Dermis lymphatic vessel endothelial cell (primary cell): ENCODE results near the gene SYNJ2BP. TPM values are rescaled to one million over a fixed set of nuclear protein-coding genes. Genes with fewer than 3 reads are reported as not detected.

Experiments used
- total RNA-seq: library from RNA; depleted of rRNA; stranded (reverse); fragments of >200 nt; gene quantifications from 2 replicates; pipeline ENCODE4 v1.2.1, GENCODE V29; 2014

SYNJ2BP gene
- total RNA-seq = 23.3 and 24.8 TPM in 2 replicates

GRCh38 chr14:70416725-70417349 lies at the start of gene SYNJ2BP:
Gene SYNJ2BP (minus strand): TSS chr14:70417090. CDS start chr14:70416963, 127 bp downstream.

GRCh38 chr14:70451874-70452273 lies 35.0 kb upstream of the SYNJ2BP start, which contains the start of gene ADAM21:
Gene ADAM21 (plus strand): TSS chr14:70452174. CDS start chr14:70457500, 5,326 bp downstream.

Other genes starting within 250 kb of the SYNJ2BP start
- 0.17 and 0.33 TPM in 2 replicates for gene SLC8A3, start 228.1 kb downstream of the SYNJ2BP start, total RNA-seq
- 46.0 and 48.5 TPM in 2 replicates for gene COX16, start 57.4 kb downstream of the SYNJ2BP start, total RNA-seq
- under 0.01 and 0.17 TPM in 2 replicates for gene ADAM21, start 35.1 kb upstream of the SYNJ2BP start, total RNA-seq
- 0.22 and 0.52 TPM in 2 replicates for gene ADAM20, start 117.9 kb upstream of the SYNJ2BP start, total RNA-seq
- gene MED6, start 183.6 kb upstream of the SYNJ2BP start, total RNA-seq = 19.1 and 29.3 TPM in 2 replicates
- gene TTC9, start 224.8 kb upstream of the SYNJ2BP start, total RNA-seq = 0.33 and 0.52 TPM in 2 replicates